NK-92 (cell line): ENCODE data around the gene APOA1.
"Not testable (repeated sequence)": the region's sequence is repeated elsewhere in the genome, so short reads cannot be mapped to it uniquely, and the experiment has no call there.

ENCODE experiments used
- DNase-seq: peaks from one replicate; lab custom pipeline; 2025; ENCODE audit not compliant: unreplicated experiment; lab: John Stamatoyannopoulos, UW

The APOA1 gene

GRCh38 chr11:116835042-116835772 is 2.2 kb downstream of the APOA1 start:
- DNase-seq: no peak

- DNase-seq: not testable (repeated sequence)
Measured at GRCh38 chr11:116834535-116835041, 2.8 kb downstream of the APOA1 start.

- DNase-seq: no peak
Measured at GRCh38 chr11:116833816-116834534, 3.4 kb downstream of the APOA1 start.

GRCh38 chr11:116833491-116833815 is 4.0 kb downstream of the APOA1 start:
- DNase-seq: no peak

GRCh38 chr11:116832350-116833290 is 4.8 kb downstream of the APOA1 start:
- no peak for DNase-seq

GRCh38 chr11:116831790-116832349 is 5.6 kb downstream of the APOA1 start:
- no peak for DNase-seq

GRCh38 chr11:116830184-116830912 is 7.1 kb downstream of the APOA1 start:
- no peak for DNase-seq

GRCh38 chr11:116829525-116830183 is 7.8 kb downstream of the APOA1 start, which contains the start of gene APOC3:
APOC3 (plus strand) TSS chr11:116829907; CDS start chr11:116830583, 676 bp downstream.
- DNase-seq: no peak

- DNase-seq: no peak
Measured at GRCh38 chr11:116828632-116829524, 8.5 kb downstream of the APOA1 start.

- no peak for DNase-seq
Measured at GRCh38 chr11:116827461-116827860, 10.0 kb downstream of the APOA1 start.

- no peak for DNase-seq
Measured at GRCh38 chr11:116826751-116827431, 10.5 kb downstream of the APOA1 start.

GRCh38 chr11:116825854-116826750 is 11.3 kb downstream of the APOA1 start:
- DNase-seq: no peak

- DNase-seq: no peak
Measured at GRCh38 chr11:116825434-116825833, 12.0 kb downstream of the APOA1 start.

- DNase-seq: no peak
Measured at GRCh38 chr11:116823031-116823843, 14.2 kb downstream of the APOA1 start, which contains the start of gene APOA4. APOA4 (minus strand) TSS chr11:116823304; CDS start chr11:116823191, 113 bp downstream.

GRCh38 chr11:116822575-116822974 is 14.8 kb downstream of the APOA1 start:
- no peak for DNase-seq
